ENCODE results near the gene DUSP16. TPM values are rescaled to one million over a fixed set of nuclear protein-coding genes. Genes with fewer than 3 reads are reported as not detected.

Gene DUSP16
- total RNA-seq, 1 experiment from 2014 or later = 51.9 TPM

DNA sequence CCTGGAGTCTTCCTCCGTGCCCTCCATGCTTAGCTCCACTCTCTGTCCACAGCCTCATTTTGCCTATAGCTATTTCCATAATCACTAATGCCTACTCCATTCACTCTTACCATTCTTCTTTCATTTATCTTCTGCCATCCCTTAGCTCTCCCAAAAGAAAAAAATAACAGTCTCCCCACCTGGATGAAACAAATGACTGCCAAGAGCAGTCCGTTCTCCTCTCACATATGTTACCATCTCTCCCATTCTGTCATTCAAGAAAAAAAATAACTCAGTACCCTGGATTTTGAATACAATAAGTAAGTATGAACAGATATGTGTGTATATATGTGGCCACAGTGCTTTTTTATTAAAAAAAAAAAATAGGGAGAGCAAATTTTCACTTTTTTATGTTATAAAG lies 13.2 kb downstream of the DUSP16 start (continued):
- TF ChIP-seq, protein P1, sequence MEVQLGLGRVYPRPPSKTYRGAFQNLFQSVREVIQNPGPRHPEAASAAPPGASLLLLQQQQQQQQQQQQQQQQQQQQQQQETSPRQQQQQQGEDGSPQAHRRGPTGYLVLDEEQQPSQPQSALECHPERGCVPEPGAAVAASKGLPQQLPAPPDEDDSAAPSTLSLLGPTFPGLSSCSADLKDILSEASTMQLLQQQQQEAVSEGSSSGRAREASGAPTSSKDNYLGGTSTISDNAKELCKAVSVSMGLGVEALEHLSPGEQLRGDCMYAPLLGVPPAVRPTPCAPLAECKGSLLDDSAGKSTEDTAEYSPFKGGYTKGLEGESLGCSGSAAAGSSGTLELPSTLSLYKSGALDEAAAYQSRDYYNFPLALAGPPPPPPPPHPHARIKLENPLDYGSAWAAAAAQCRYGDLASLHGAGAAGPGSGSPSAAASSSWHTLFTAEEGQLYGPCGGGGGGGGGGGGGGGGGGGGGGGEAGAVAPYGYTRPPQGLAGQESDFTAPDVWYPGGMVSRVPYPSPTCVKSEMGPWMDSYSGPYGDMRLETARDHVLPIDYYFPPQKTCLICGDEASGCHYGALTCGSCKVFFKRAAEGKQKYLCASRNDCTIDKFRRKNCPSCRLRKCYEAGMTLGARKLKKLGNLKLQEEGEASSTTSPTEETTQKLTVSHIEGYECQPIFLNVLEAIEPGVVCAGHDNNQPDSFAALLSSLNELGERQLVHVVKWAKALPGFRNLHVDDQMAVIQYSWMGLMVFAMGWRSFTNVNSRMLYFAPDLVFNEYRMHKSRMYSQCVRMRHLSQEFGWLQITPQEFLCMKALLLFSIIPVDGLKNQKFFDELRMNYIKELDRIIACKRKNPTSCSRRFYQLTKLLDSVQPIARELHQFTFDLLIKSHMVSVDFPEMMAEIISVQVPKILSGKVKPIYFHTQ (CRISPR knock-in tag; IDR thresholded peaks at IDR 0.05) = no peak
- TF ChIP-seq ETV6 (CRISPR knock-in tag; IDR thresholded peaks at IDR 0.05) (no peak), RELA (CRISPR knock-in tag; IDR thresholded peaks at IDR 0.05; ENCODE audit: borderline replicate concordance) (no peak), JUN (CRISPR knock-in tag; IDR thresholded peaks at IDR 0.05) (no peak), SOX15 (CRISPR knock-in tag; IDR thresholded peaks at IDR 0.05) (no peak), SMAD3 (CRISPR knock-in tag; IDR thresholded peaks at IDR 0.05; ENCODE audit: borderline replicate concordance) (no peak), HMGA2 (CRISPR knock-in tag; IDR thresholded peaks at IDR 0.05) (no peak), FOXP1 (CRISPR knock-in tag; IDR thresholded peaks at IDR 0.05; ENCODE audit: borderline replicate concordance) (no peak), ZNF671 (CRISPR knock-in tag; IDR thresholded peaks at IDR 0.05) (no peak), PRRX2 (CRISPR knock-in tag; IDR thresholded peaks at IDR 0.05) (no peak), NR2C2 (CRISPR knock-in tag; IDR thresholded peaks at IDR 0.05) (no peak), GABPB1 (CRISPR knock-in tag; IDR thresholded peaks at IDR 0.05) (no peak)
- TF ChIP-seq, protein P2, sequence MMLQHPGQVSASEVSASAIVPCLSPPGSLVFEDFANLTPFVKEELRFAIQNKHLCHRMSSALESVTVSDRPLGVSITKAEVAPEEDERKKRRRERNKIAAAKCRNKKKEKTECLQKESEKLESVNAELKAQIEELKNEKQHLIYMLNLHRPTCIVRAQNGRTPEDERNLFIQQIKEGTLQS (CRISPR knock-in tag; conservative IDR thresholded peaks at IDR 0.05) = no peak
- TF ChIP-seq, protein P3, sequence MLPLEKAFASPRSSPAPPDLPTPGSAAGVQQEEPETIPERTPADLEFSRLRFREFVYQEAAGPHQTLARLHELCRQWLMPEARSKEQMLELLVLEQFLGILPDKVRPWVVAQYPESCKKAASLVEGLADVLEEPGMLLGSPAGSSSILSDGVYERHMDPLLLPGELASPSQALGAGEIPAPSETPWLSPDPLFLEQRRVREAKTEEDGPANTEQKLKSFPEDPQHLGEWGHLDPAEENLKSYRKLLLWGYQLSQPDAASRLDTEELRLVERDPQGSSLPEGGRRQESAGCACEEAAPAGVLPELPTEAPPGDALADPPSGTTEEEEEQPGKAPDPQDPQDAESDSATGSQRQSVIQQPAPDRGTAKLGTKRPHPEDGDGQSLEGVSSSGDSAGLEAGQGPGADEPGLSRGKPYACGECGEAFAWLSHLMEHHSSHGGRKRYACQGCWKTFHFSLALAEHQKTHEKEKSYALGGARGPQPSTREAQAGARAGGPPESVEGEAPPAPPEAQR (CRISPR knock-in tag; IDR thresholded peaks at IDR 0.05) = no peak
- TF ChIP-seq, protein P4, sequence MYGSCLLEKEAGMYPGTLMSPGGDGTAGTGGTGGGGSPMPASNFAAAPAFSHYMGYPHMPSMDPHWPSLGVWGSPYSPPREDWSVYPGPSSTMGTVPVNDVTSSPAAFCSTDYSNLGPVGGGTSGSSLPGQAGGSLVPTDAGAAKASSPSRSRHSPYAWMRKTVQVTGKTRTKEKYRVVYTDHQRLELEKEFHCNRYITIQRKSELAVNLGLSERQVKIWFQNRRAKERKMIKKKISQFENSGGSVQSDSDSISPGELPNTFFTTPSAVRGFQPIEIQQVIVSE (CRISPR knock-in tag; IDR thresholded peaks at IDR 0.05; ENCODE audit: borderline replicate concordance) = no peak

DNA sequence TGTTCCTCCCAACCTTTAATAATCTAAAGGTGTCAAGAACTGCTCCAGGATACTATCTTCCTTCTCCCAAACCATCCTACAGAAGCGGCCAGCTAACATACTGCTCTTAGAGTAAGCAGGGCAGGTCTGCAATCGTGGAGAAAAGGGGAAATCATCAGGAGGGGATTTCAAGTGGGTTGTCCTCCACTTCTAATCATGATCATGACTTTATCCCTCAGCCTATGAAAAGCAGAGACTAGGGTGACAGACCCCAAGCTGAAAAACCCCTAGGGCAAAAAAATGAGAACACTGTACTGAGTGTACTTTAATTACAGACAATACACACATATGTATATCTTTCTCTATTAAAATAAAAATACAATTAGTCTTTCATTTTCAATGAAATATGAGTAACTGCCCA lies 13.9 kb downstream of the DUSP16 start:
- POLR2A ChIA-PET = interaction anchor here (1.3 kb wide), 1 partner anchor 27 kb away, joined by 3 read pairs; no protein-coding TSS in a partner anchor
- CTCF ChIA-PET = interaction anchor here (1.6 to 2.1 kb wide), 3 partner anchors 45 to 172 kb away, joined by 3 to 7 read pairs (median 4); no protein-coding TSS in a partner anchor
- H3K27me3 Mint-ChIP-seq (ENCODE audit: low read depth) = no peaks in the 10 kb centered on the region
- TF ChIP-seq, protein P5, sequence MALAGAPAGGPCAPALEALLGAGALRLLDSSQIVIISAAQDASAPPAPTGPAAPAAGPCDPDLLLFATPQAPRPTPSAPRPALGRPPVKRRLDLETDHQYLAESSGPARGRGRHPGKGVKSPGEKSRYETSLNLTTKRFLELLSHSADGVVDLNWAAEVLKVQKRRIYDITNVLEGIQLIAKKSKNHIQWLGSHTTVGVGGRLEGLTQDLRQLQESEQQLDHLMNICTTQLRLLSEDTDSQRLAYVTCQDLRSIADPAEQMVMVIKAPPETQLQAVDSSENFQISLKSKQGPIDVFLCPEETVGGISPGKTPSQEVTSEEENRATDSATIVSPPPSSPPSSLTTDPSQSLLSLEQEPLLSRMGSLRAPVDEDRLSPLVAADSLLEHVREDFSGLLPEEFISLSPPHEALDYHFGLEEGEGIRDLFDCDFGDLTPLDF (CRISPR knock-in tag; IDR thresholded peaks at IDR 0.05) = no peak
- TF ChIP-seq, protein P6, sequence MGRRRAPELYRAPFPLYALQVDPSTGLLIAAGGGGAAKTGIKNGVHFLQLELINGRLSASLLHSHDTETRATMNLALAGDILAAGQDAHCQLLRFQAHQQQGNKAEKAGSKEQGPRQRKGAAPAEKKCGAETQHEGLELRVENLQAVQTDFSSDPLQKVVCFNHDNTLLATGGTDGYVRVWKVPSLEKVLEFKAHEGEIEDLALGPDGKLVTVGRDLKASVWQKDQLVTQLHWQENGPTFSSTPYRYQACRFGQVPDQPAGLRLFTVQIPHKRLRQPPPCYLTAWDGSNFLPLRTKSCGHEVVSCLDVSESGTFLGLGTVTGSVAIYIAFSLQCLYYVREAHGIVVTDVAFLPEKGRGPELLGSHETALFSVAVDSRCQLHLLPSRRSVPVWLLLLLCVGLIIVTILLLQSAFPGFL (CRISPR knock-in tag; IDR thresholded peaks at IDR 0.05; ENCODE audit: borderline replicate concordance) = no peak
- TF ChIP-seq RELA (CRISPR knock-in tag; IDR thresholded peaks at IDR 0.05; ENCODE audit: borderline replicate concordance) = no peak
- TF ChIP-seq, protein P7, sequence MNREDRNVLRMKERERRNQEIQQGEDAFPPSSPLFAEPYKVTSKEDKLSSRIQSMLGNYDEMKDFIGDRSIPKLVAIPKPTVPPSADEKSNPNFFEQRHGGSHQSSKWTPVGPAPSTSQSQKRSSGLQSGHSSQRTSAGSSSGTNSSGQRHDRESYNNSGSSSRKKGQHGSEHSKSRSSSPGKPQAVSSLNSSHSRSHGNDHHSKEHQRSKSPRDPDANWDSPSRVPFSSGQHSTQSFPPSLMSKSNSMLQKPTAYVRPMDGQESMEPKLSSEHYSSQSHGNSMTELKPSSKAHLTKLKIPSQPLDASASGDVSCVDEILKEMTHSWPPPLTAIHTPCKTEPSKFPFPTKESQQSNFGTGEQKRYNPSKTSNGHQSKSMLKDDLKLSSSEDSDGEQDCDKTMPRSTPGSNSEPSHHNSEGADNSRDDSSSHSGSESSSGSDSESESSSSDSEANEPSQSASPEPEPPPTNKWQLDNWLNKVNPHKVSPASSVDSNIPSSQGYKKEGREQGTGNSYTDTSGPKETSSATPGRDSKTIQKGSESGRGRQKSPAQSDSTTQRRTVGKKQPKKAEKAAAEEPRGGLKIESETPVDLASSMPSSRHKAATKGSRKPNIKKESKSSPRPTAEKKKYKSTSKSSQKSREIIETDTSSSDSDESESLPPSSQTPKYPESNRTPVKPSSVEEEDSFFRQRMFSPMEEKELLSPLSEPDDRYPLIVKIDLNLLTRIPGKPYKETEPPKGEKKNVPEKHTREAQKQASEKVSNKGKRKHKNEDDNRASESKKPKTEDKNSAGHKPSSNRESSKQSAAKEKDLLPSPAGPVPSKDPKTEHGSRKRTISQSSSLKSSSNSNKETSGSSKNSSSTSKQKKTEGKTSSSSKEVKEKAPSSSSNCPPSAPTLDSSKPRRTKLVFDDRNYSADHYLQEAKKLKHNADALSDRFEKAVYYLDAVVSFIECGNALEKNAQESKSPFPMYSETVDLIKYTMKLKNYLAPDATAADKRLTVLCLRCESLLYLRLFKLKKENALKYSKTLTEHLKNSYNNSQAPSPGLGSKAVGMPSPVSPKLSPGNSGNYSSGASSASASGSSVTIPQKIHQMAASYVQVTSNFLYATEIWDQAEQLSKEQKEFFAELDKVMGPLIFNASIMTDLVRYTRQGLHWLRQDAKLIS (CRISPR knock-in tag; IDR thresholded peaks at IDR 0.05; ENCODE audit: borderline replicate concordance) = no peak
- no peak for TF ChIP-seq CREB1 (CRISPR knock-in tag; IDR thresholded peaks at IDR 0.05)
- TF ChIP-seq, protein P8, sequence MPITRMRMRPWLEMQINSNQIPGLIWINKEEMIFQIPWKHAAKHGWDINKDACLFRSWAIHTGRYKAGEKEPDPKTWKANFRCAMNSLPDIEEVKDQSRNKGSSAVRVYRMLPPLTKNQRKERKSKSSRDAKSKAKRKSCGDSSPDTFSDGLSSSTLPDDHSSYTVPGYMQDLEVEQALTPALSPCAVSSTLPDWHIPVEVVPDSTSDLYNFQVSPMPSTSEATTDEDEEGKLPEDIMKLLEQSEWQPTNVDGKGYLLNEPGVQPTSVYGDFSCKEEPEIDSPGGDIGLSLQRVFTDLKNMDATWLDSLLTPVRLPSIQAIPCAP (CRISPR knock-in tag; IDR thresholded peaks at IDR 0.05) = no peak
- TF ChIP-seq, protein P9, sequence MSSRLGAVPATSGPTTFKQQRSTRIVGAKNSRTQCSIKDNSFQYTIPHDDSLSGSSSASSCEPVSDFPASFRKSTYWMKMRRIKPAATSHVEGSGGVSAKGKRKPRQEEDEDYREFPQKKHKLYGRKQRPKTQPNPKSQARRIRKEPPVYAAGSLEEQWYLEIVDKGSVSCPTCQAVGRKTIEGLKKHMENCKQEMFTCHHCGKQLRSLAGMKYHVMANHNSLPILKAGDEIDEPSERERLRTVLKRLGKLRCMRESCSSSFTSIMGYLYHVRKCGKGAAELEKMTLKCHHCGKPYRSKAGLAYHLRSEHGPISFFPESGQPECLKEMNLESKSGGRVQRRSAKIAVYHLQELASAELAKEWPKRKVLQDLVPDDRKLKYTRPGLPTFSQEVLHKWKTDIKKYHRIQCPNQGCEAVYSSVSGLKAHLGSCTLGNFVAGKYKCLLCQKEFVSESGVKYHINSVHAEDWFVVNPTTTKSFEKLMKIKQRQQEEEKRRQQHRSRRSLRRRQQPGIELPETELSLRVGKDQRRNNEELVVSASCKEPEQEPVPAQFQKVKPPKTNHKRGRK (CRISPR knock-in tag; IDR thresholded peaks at IDR 0.05; ENCODE audit: borderline replicate concordance) = no peak
- TF ChIP-seq ZNF396 (CRISPR knock-in tag; IDR thresholded peaks at IDR 0.05; ENCODE audit: borderline replicate concordance) = no peak
- TF ChIP-seq ZNF671 (CRISPR knock-in tag; IDR thresholded peaks at IDR 0.05) = no peak

More for the DNA sequence above, 13.9 kb downstream of the DUSP16 start:
- no peak overlapping the region for H3K4me3 Mint-ChIP-seq
- no peaks in the 10 kb centered on the region for H3K9me3 Mint-ChIP-seq
- H3K27ac Mint-ChIP-seq = peak overlapping the region; percentile 82; the same call in 1 of the 2 replicates
- H3K36me3 Mint-ChIP-seq = peaks cover 4% of the 10 kb centered on the region; the same call in 1 of the 2 replicates
- H3K4me1 Mint-ChIP-seq = peaks cover 22% of the 10 kb centered on the region
- ATAC-seq (no peak), DNase-seq (ENCODE audit: low spot score) (no peak)

Measured in WTC11 (cell line).